NB4 (cell line): Measurements from ENCODE around the gene ENOX2.
"Not testable (repeated sequence)": the region's sequence is repeated elsewhere in the genome, so short reads cannot be mapped to it uniquely, and the experiment has no call there.

Source experiments
- DNase-seq: peaks from one replicate; pipeline ENCODE4 v3.0.0; 2010; ENCODE audit warnings: low read depth
- H3K4me3 ChIP-seq: one replicate; pipeline ENCODE4 v1.5.1; 2011; ENCODE audit warnings: mild to moderate bottlenecking, low read depth, low read length, moderate library complexity
- MYC ChIP-seq: IDR thresholded peaks from 2 replicates; pipeline ENCODE4 v1.6.1; 2011; ENCODE audit warnings: low read depth, low read length
- POLR2A ChIP-seq: IDR thresholded peaks from 2 replicates; pipeline ENCODE4 v1.6.1; 2011; ENCODE audit warnings: mild to moderate bottlenecking; ENCODE audit not compliant: insufficient read length; ENCODE audit errors: extremely low read depth
- TF ChIP-seq, protein P1 (sequence below): IDR thresholded peaks from one replicate; pipeline ENCODE4 v1.5.1; 2012; ENCODE audit warnings: low read depth, low read length
- TF ChIP-seq, protein P2 (sequence below): IDR thresholded peaks from 2 replicates; pipeline ENCODE4 v1.6.1; 2011; ENCODE audit warnings: low read depth, low read length

ENOX2 gene

DNA sequence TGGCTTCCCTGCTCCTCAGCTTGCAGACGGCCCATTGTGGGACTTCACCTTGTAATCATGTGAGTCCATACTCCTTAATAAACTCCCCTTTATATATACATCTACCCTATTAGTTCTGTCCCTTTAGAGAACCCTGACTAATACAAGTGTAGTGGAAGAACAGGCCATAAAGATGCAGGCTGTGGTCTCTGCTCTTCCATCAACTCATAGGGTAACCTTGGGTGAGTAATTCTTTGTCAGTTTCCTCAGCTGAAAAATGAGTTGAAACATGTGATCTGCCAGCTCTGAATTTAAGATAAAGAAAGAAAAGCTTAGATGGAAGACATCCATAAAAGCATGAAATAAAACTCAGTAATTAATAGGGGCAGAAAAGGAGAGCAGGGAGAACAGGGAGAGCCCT is 103.6 kb downstream of the ENOX2 start:
- H3K4me3 ChIP-seq = no peak overlapping the region
- no peak for DNase-seq
- no peak for TF ChIP-seq POLR2A
- no peak for TF ChIP-seq MYC
- TF ChIP-seq, protein P1, sequence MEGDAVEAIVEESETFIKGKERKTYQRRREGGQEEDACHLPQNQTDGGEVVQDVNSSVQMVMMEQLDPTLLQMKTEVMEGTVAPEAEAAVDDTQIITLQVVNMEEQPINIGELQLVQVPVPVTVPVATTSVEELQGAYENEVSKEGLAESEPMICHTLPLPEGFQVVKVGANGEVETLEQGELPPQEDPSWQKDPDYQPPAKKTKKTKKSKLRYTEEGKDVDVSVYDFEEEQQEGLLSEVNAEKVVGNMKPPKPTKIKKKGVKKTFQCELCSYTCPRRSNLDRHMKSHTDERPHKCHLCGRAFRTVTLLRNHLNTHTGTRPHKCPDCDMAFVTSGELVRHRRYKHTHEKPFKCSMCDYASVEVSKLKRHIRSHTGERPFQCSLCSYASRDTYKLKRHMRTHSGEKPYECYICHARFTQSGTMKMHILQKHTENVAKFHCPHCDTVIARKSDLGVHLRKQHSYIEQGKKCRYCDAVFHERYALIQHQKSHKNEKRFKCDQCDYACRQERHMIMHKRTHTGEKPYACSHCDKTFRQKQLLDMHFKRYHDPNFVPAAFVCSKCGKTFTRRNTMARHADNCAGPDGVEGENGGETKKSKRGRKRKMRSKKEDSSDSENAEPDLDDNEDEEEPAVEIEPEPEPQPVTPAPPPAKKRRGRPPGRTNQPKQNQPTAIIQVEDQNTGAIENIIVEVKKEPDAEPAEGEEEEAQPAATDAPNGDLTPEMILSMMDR = no peak
- TF ChIP-seq, protein P2, sequence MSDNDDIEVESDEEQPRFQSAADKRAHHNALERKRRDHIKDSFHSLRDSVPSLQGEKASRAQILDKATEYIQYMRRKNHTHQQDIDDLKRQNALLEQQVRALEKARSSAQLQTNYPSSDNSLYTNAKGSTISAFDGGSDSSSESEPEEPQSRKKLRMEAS = no peak

DNA sequence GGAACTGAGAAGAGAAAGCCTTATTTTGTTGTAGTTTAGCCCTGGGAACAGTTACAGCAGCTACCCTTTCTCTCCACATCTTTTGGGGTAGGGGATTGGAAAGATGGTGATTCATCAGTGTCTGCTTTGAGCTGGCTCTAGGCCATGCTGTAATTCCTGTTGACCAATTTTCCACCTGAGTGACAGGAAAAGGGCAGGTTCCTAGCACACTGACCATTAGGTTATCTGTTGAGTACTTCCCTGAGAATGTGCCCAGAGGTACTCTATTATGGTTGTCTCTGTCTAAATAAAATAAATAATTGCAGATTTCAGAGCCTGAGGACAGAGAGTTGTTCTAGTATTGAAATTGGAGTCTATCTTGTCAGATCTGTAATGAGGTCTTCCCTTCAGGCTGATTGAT is 109.0 kb downstream of the ENOX2 start:
- no peak overlapping the region for H3K4me3 ChIP-seq
- DNase-seq = no peak
- no peak for TF ChIP-seq POLR2A
- TF ChIP-seq, protein P1 = no peak
- TF ChIP-seq, protein P2 = no peak
- TF ChIP-seq MYC = no peak

DNA sequence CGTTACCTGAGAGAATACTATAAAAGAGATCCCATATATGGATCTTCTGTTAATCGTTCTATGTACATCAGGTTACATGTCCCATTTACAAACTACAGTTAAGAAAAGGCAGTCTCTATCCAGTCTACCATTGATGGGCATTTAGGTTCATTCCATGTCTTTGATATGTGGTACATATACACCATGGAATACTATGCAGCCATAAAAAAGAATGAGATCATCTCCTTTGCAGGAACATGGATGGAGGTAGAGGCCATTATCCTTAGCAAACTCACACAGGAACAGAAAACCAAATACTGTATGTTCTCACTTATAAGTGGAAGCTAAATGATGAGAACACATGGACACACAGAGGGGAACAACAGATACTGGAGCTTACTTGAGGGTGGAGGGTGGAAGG is 111.1 kb downstream of the ENOX2 start:
- H3K4me3 ChIP-seq, DNase-seq: not testable (repeated sequence)

DNA sequence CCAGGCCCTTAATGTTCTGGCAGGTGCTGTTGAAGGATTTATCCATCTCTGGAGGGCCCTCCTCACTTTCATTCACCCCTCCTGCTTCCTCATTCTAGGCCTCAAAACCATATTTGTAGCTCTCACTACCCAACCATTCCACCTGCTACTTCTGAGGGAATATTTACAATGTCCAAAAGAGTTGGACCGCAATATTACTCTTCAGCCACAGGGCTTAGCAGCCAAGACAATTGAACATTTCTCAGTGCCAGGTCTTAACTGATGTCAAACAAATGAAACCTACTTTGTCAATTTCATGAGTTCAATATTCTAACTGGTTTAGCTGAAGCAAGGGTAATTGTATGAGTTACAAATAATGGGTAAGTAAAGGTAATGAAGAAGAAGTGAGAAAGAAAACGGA is 113.2 kb downstream of the ENOX2 start:
- no peak overlapping the region for H3K4me3 ChIP-seq
- DNase-seq = no peak
- TF ChIP-seq POLR2A (no peak), MYC (no peak)
- TF ChIP-seq, protein P2 = no peak

DNA sequence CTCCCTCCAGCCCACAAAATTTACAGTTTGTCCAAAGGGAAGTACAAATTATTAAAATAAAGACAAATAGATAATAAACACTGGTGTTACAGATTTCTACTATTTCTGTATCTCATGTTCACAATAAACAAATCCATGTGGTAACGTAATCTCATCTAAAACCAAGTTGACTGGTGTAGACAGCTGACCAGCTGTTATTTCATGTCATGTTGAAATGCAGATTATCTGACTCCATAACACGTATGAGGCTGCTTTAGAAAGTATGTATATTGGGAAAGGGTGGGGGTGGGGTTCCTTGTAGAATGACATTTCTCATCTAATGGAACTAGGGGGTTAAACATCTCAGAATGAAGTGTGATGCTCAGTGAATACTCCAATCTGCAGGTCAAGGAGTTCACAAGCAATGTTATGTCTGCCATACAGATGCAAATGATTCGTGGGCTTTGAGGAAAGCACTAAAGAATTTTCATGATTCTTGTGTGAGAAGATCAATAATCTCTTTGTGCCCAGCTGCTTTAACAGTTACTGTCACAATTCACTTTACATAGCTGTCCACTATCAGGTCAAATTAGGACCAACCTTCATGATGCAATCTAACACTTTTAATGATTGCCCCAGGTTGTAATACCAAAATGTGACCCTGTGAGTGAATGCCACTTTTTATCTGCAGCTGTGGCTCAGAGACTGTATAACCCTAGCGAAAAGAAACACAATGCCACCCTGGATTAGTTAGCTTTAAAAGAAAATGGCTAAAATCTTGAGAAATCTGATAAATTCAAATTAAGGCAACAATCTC is 114.0 kb downstream of the ENOX2 start:
- no peak for DNase-seq
- H3K4me3 ChIP-seq = no peak overlapping the region
- TF ChIP-seq, protein P1 = no peak
- TF ChIP-seq POLR2A = no peak
- TF ChIP-seq, protein P2 = no peak
- TF ChIP-seq MYC = no peak

DNA sequence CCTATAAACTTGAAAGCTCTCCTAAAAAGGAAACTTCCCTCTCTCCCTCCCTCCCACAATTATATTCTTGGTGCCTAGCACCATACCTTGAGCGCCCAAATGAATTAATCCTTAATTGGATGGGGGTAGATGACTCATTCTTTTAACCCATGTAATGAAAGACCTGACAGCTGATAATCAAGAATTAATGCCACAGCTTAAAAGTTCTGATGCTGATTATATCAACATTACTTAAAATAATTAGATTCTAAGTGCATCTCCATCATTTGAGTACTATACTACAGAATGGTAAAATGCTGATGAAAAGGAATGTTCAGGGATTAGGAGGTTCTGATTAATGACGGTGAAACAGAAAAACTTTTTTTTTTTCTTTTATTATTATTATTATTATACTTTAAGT is 117.0 kb downstream of the ENOX2 start:
- no peak for DNase-seq
- H3K4me3 ChIP-seq = no peak overlapping the region
- TF ChIP-seq POLR2A = no peak
- no peak for TF ChIP-seq MYC

DNA sequence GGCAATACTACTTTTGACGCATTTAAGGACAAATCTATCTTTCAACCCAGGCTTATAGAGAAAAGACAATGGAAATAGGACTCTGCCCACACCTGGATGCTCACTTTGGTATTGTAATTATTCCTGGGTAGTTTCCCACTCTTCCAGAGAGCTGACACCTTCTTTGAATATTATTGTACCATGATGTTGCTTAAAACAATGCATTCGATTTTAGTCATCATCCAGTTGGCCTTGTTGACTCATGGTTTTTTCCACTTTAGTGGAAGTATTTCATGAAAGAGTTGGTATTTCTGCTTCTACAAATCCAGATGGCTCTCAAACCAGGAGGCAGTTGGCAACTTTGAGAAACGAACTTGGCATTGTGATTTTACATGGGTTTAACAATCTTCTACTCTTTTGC is 124.2 kb downstream of the ENOX2 start:
- TF ChIP-seq, protein P1 = no peak
- TF ChIP-seq POLR2A (no peak), MYC (no peak)
- TF ChIP-seq, protein P2 = no peak
- H3K4me3 ChIP-seq = no peak overlapping the region
- DNase-seq = no peak
